ENCODE results near the gene CFAP77.

The CFAP77 gene

GRCh38 chr9:132537352-132537751 is 127.3 kb downstream of the CFAP77 start:
- no peaks in the 10 kb centered on the region for H3K36me3 ChIP-seq (ENCODE audit: control insufficient read depth, insufficient read depth, low read length)
- H3K4me3 ChIP-seq (replicated peaks; ENCODE audit: low read depth, low read length), result no peak overlapping the region
- no peaks in the 10 kb centered on the region; the same call in 1 of the 2 replicates for H3K27me3 ChIP-seq (replicated peaks; ENCODE audit: control insufficient read depth, insufficient read depth, low read length)
- DNase-seq (ENCODE audit: extremely low read depth, insufficient read length), result no peak
- TF ChIP-seq CTCF (IDR thresholded peaks at IDR 0.05; ENCODE audit: insufficient read depth, low read length, poor library complexity, severe bottlenecking), result no peak

DNA sequence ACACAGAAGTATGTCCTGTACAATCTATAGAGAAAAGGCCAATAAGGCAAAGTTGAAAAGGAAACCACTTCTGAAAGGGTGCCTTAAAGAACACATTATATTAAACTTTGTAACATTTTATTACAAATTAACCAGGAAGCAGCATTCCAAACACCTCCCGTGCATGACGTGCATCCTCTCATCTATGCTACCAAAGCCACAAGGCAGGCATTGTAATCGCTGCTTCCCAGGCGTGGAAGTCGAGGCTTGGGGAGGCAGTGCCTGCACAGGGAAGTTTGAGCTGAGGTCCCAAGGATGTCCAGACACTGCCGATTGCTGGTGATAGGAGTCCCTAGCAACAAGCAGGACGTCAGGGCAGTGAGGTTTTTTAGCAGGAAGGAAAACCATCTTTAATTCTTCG is 128.1 kb downstream of the CFAP77 start:
- no peak for TF ChIP-seq CTCF (IDR thresholded peaks at IDR 0.05; ENCODE audit: insufficient read depth, low read length, poor library complexity, severe bottlenecking)
- H3K27me3 ChIP-seq (replicated peaks; ENCODE audit: control insufficient read depth, insufficient read depth, low read length), result no peaks in the 10 kb centered on the region; the same call in 1 of the 2 replicates
- no peak for DNase-seq (ENCODE audit: extremely low read depth, insufficient read length)

GRCh38 chr9:132539096-132539495 is 129.1 kb downstream of the CFAP77 start:
- TF ChIP-seq CTCF (IDR thresholded peaks at IDR 0.05; ENCODE audit: insufficient read depth, low read length, poor library complexity, severe bottlenecking), result no peak
- DNase-seq (ENCODE audit: extremely low read depth, insufficient read length), result no peak
- Histone ChIP-seq H3K4me3 (replicated peaks; ENCODE audit: low read depth, low read length) (no peak overlapping the region), H3K36me3 (ENCODE audit: control insufficient read depth, insufficient read depth, low read length) (no peaks in the 10 kb centered on the region), H3K27me3 (replicated peaks; ENCODE audit: control insufficient read depth, insufficient read depth, low read length) (no peaks in the 10 kb centered on the region; the same call in 1 of the 2 replicates)

More for the DNA sequence above, 128.1 kb downstream of the CFAP77 start:
- H3K36me3 ChIP-seq (ENCODE audit: control insufficient read depth, insufficient read depth, low read length), result no peaks in the 10 kb centered on the region
- no peak overlapping the region for H3K4me3 ChIP-seq (replicated peaks; ENCODE audit: low read depth, low read length)

DNA sequence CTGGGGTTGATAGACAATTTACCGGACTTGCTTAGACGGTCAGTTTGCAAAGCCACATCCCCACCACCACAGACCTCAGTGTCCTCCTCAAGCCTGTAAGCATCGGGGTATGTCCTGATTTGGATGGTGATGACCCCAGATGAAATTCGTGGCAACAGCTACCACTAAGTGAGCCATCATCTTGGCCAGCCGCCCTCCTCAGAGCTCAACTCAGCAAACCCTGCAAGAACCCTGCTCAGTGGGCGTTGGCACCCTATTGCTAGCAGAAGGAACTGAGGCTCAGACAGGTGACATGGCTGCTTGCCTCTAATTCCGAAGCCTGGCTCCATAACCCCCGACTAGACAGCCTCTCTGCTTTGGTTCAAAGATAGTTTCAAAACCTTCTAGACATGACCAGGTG is 131.0 kb downstream of the CFAP77 start:
- no peak for TF ChIP-seq CTCF (IDR thresholded peaks at IDR 0.05; ENCODE audit: insufficient read depth, low read length, poor library complexity, severe bottlenecking)
- no peaks in the 10 kb centered on the region for H3K36me3 ChIP-seq (ENCODE audit: control insufficient read depth, insufficient read depth, low read length)
- no peaks in the 10 kb centered on the region; the same call in 1 of the 2 replicates for H3K27me3 ChIP-seq (replicated peaks; ENCODE audit: control insufficient read depth, insufficient read depth, low read length)
- DNase-seq (ENCODE audit: extremely low read depth, insufficient read length), result no peak
- no peak overlapping the region for H3K4me3 ChIP-seq (replicated peaks; ENCODE audit: low read depth, low read length)

GRCh38 chr9:132541870-132542830 is 132.1 kb downstream of the CFAP77 start:
- no peak for DNase-seq (ENCODE audit: extremely low read depth, insufficient read length)
- Histone ChIP-seq H3K36me3 (ENCODE audit: control insufficient read depth, insufficient read depth, low read length) (no peaks in the 10 kb centered on the region), H3K4me3 (replicated peaks; ENCODE audit: low read depth, low read length) (no peak overlapping the region), H3K27me3 (replicated peaks; ENCODE audit: control insufficient read depth, insufficient read depth, low read length) (no peaks in the 10 kb centered on the region; the same call in 1 of the 2 replicates)
- TF ChIP-seq CTCF (IDR thresholded peaks at IDR 0.05; ENCODE audit: insufficient read depth, low read length, poor library complexity, severe bottlenecking), result no peak

Data from GM06990 (cell line).